Activated CD8-positive, alpha-beta T cell treated with anti-CD3 and anti-CD28 coated beads for 36 hours (primary cell): Measurements from ENCODE around the gene ATP6V1F. TPM values are rescaled to one million over a fixed set of nuclear protein-coding genes. Genes with fewer than 3 reads are reported as not detected.

Experiments used
- ATAC-seq: fragments of 200-7000 bp; cut with Tn5 transposase; one replicate; pipeline ENCODE4 v1.10.0; 2021; ENCODE audit warnings: mild to moderate bottlenecking, moderate library complexity
- CTCF ChIA-PET: fragments of 350-600 bp; sonication (Branson Sonifier 250); formaldehyde crosslinking; loops from one replicate; lab custom pipeline; 2021; ENCODE audit warnings: antibody characterized with exemption; lab: Charles Lee
- POLR2A ChIA-PET: fragments of 350-600 bp; sonication (Branson Sonifier 250); formaldehyde crosslinking; loops from one replicate; lab custom pipeline; 2021; ENCODE audit warnings: antibody characterized with exemption; lab: Charles Lee
- DNase-seq: peaks from one replicate; pipeline ENCODE4 v3.0.0-alpha.2; 2020
- H3K27ac Mint-ChIP-seq: one replicate; pipeline ENCODE4 v1.8.0; 2021; ENCODE audit warnings: mild to moderate bottlenecking, mixed read lengths
- H3K27me3 Mint-ChIP-seq: one replicate; pipeline ENCODE4 v1.8.0; 2021; ENCODE audit warnings: mixed read lengths
- H3K36me3 Mint-ChIP-seq: one replicate; pipeline ENCODE4 v1.8.0; 2021; ENCODE audit warnings: low read depth, mixed read lengths
- H3K4me1 Mint-ChIP-seq: one replicate; pipeline ENCODE4 v1.8.0; 2021; ENCODE audit warnings: low read depth, mixed read lengths
- H3K4me3 Mint-ChIP-seq: one replicate; pipeline ENCODE4 v1.8.0; 2021; ENCODE audit warnings: mild to moderate bottlenecking, moderate library complexity, mixed read lengths
- H3K9me3 Mint-ChIP-seq: one replicate; pipeline ENCODE4 v1.8.0; 2021; ENCODE audit warnings: mixed read lengths
- intact Hi-C: fragments of 100-400 bp; cut with micrococcal nuclease; formaldehyde crosslinking; loops from one replicate; pipeline ENCODE4 v1.10.0; 2022
- total RNA-seq, 2 experiments: library from RNA; stranded (reverse); gene quantifications; one replicate each; pipeline ENCODE4 v1.2.3, GENCODE V29; 2021
- TF ChIP-seq, protein P1 (sequence below): fragments of 200-600 bp; IDR thresholded peaks from one replicate; pipeline ENCODE4 v1.8.0; 2022; ENCODE audit warnings: antibody characterized with exemption, mild to moderate bottlenecking

The ATP6V1F gene
- total RNA-seq, 2 experiments from 2014 or later = 109 to 113 TPM

DNA sequence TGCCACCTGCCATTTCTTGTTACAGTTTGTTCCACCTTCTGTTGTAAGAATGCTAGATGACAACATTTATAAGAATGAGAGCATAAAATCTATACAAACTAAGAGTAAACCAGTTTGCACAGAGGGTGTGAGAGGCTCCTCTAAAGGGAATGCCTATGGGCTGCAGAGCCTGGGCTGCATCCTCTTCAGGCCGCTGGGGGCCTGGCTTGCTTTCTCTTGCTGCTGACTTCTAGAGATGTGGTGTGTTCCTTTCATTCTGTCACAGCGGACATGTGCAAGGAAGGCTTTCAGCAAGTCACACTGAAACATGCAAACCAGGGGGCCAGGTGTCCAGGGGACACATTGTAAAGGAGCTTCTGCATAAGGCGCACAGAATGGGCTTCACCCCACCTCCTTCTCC, 7.1 kb upstream of the ATP6V1F start:
- intact Hi-C loops = no loop called here
- Mint-ChIP-seq H3K36me3 (no peaks in the 10 kb centered on the region), H3K9me3 (no peaks in the 10 kb centered on the region), H3K4me3 (no peak overlapping the region), H3K27me3 (no peaks in the 10 kb centered on the region), H3K27ac (no peak overlapping the region), H3K4me1 (no peaks in the 10 kb centered on the region)
- CTCF ChIA-PET = interaction anchor here (1.1 to 1.3 kb wide), 2 partner anchors 13 to 28 kb away, joined by 3 read pairs; no protein-coding TSS in a partner anchor
- TF ChIP-seq, protein P1, sequence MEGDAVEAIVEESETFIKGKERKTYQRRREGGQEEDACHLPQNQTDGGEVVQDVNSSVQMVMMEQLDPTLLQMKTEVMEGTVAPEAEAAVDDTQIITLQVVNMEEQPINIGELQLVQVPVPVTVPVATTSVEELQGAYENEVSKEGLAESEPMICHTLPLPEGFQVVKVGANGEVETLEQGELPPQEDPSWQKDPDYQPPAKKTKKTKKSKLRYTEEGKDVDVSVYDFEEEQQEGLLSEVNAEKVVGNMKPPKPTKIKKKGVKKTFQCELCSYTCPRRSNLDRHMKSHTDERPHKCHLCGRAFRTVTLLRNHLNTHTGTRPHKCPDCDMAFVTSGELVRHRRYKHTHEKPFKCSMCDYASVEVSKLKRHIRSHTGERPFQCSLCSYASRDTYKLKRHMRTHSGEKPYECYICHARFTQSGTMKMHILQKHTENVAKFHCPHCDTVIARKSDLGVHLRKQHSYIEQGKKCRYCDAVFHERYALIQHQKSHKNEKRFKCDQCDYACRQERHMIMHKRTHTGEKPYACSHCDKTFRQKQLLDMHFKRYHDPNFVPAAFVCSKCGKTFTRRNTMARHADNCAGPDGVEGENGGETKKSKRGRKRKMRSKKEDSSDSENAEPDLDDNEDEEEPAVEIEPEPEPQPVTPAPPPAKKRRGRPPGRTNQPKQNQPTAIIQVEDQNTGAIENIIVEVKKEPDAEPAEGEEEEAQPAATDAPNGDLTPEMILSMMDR = no peak
- ATAC-seq = no peak
- POLR2A ChIA-PET = no interaction called here
- no peak for DNase-seq

DNA sequence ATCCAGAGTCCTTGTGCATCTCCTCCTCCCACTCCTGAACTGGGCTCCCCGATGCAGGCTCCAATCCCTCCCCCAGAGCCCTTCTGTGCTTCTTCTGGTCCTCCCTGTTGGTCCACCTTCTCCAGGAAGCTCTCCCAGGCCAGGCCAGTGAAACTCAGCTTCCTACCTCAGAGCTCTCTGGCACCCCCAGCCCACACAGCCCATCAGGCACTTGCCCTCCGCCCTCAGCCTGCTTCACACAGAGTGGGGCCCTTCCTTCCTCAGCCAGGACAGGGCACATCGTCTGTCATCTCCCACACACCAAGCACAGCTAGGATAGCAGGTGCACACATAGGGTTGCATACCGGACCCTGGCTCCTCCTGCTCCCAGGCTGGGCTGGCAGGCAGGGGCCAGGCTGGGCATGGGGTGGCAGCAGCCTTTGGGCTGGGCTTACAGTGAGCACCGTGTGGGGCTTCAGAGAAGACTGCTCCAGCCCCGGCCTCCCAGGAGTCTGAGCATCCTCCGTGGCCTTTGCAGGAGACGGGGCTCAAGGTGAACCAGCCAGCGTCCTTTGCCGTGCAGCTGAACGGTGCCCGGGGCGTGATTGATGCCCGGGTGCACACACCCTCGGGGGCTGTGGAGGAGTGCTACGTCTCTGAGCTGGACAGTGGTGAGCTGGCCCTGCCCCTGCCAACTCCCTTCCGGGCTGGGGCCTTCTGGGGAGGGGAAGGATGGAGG, 6.5 kb upstream of the ATP6V1F start:
- ChIA-PET POLR2A (interaction anchor here (1.4 kb wide), 1 partner anchor 13 kb away, joined by 3 read pairs; no protein-coding TSS in a partner anchor), CTCF (interaction anchor here (1.1 to 1.5 kb wide), 3 partner anchors 13 to 27 kb away, joined by 3 read pairs; no protein-coding TSS in a partner anchor)
- TF ChIP-seq, protein P1 = no peak
- Mint-ChIP-seq H3K27me3 (no peaks in the 10 kb centered on the region), H3K9me3 (no peaks in the 10 kb centered on the region), H3K4me1 (no peaks in the 10 kb centered on the region), H3K36me3 (no peaks in the 10 kb centered on the region), H3K4me3 (no peak overlapping the region), H3K27ac (no peak overlapping the region)
- intact Hi-C loops = no loop called here
- DNase-seq (no peak), ATAC-seq (no peak)

DNA sequence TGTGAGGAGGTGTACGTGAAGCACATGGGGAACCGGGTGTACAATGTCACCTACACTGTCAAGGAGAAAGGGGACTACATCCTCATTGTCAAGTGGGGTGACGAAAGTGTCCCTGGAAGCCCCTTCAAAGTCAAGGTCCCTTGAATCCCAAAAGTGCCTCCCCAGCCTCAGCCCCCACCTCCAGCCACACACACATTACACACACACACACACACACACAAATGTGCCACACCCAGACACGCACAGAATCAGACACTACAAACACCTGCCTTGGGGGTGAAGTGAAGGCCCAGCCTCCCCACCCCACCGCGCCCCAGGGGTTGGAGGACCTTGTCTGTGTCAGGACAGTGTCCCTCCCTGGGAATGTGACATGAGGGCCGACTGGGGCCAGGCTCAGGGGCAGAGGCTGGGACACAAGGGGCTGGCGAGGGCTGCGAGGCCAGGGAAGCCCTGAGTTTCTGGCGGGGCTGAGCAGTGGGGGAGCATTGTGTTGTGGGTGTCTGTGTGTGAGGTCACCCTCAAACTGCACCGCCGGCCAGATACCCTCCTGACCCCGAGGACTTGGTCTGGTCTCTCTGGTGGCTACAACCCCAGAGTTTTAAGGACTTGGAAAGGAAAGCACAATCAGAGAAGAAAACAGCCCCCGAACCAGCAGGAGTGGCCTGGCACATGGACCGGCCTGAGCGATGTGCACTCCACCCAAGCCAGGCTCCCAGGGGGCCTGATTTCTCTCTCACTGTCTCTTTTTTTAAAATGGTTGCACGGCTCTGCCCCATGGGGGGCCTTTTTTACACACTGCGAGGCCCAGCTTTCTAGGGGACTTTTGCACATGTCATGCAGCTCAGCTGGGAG, 4.0 kb upstream of the ATP6V1F start:
- peaks cover 5% of the 10 kb centered on the region for H3K4me1 Mint-ChIP-seq
- no peak overlapping the region for H3K4me3 Mint-ChIP-seq
- TF ChIP-seq, protein P1 = no peak
- H3K36me3 Mint-ChIP-seq = no peaks in the 10 kb centered on the region
- no peak for DNase-seq
- intact Hi-C loops = no loop called here
- H3K9me3 Mint-ChIP-seq = no peaks in the 10 kb centered on the region
- ChIA-PET CTCF (no interaction called here), POLR2A (no interaction called here)
- no peak overlapping the region for H3K27ac Mint-ChIP-seq
- no peaks in the 10 kb centered on the region for H3K27me3 Mint-ChIP-seq
- no peak for ATAC-seq

DNA sequence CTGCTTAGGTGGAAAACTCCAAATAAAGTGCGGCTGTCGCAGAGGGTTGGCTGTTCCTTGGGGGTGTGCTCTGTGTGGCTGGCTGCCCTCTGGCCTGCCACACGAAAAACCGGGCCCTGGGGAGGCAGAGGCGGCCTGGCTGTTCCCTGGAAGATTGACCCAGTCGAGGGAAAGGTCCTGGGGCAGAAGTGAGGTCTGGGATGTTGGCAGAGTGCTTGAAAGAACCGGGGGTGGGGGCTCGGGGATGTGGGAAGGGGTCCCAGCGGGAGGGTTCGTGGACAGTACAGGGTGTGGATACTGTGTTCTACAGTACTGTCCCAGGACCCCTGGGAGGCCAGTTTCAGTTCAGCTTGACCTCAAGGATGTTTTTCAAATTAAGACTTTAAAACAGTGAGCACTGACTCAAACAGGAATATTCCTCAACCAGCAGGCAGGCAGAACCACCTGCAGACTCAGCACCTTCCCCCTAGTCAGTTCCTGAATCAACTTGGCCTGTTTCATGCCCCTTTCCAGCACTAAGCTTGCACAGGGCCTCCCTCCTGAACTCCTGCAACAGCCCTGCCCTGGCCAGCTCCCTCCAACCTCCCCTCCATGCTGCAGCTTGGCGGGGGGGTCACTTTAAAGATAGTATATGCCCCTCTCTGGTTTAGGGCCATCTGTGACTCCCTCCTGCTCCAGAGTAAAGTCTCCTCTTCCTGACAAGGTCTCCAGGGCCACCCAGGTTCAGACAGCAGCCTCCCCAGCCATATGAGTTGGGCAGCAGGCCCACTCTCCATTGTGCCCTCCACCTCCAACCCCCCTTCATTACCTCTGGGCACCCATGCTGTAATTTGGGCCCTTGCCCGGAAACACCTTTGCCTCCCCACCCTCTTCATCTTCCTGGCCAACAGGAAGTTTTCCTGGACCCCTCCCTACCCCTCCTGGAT, 3.2 kb upstream of the ATP6V1F start:
- CTCF ChIA-PET = interaction anchor here (1.3 to 5.1 kb wide), 2 partner anchors 23 to 24 kb away, joined by 3 to 100 read pairs; no protein-coding TSS in a partner anchor
- intact Hi-C loops = no loop called here
- no peaks in the 10 kb centered on the region for H3K36me3 Mint-ChIP-seq
- no peak overlapping the region for H3K4me3 Mint-ChIP-seq
- DNase-seq = no peak
- H3K27me3 Mint-ChIP-seq = no peaks in the 10 kb centered on the region
- no peak overlapping the region for H3K27ac Mint-ChIP-seq
- TF ChIP-seq, protein P1 = no peak
- no peaks in the 10 kb centered on the region for H3K9me3 Mint-ChIP-seq
- peaks cover 10% of the 10 kb centered on the region for H3K4me1 Mint-ChIP-seq
- ATAC-seq = no peak
- POLR2A ChIA-PET = interaction anchor here (1.2 to 2.1 kb wide), 2 partner anchors 18 to 24 kb away, joined by 3 to 5 read pairs; no protein-coding TSS in a partner anchor
